OCI-LY7 (cell line): ENCODE results near the gene HPSE2. TPM values are rescaled to one million over a fixed set of nuclear protein-coding genes. Genes with fewer than 3 reads are reported as not detected.

ENCODE experiments used
- BruUV-seq: library from RNA; stranded (reverse); fragments of 400-500 nt; replicated peaks from 2 replicates; lab custom pipeline; 2021; lab: Mats Ljungman, UMichigan
- CTCF ChIA-PET: fragments of 300-600 bp; sonication (Branson Sonifier 250); formaldehyde crosslinking; loops from one replicate; lab custom pipeline; 2022; ENCODE audit warnings: antibody characterized with exemption; ENCODE audit not compliant: unreplicated experiment; lab: Charles Lee
- POLR2A ChIA-PET: fragments of 300-600 bp; sonication (Branson Sonifier 250); formaldehyde crosslinking; loops from one replicate; lab custom pipeline; 2022; ENCODE audit warnings: antibody characterized with exemption; lab: Charles Lee
- DNase-seq: peaks from one replicate; pipeline ENCODE4 v3.0.0-alpha.2; 2015; ENCODE audit warnings: low spot score
- H2AFZ ChIP-seq: fragments of 200-600 bp; sonication (generic), shearing (Covaris generic); 2 replicates; pipeline ENCODE4 v1.6.1; 2014; ENCODE audit warnings: mild to moderate bottlenecking, antibody characterized with exemption, low read length, moderate library complexity
- H3K27ac ChIP-seq: fragments of 200-600 bp; sonication (generic); 2 replicates; pipeline ENCODE4 v1.5.1; 2014; ENCODE audit warnings: mixed run types, low read depth, mild to moderate bottlenecking, moderate library complexity, low read length, inconsistent platforms; ENCODE audit not compliant: poor library complexity, severe bottlenecking
- H3K36me3 ChIP-seq: fragments of 200-600 bp; sonication (generic); 2 replicates; pipeline ENCODE4 v1.6.1; 2014; ENCODE audit warnings: mild to moderate bottlenecking, antibody characterized with exemption, low read length, moderate library complexity, mixed read lengths; ENCODE audit not compliant: insufficient read depth
- H3K4me1 ChIP-seq: fragments of 200-600 bp; sonication (generic); 2 replicates; pipeline ENCODE4 v1.5.1; 2014; ENCODE audit warnings: mild to moderate bottlenecking, low read length; ENCODE audit not compliant: insufficient read depth, poor library complexity, severe bottlenecking
- H3K4me2 ChIP-seq: fragments of 200-600 bp; sonication (generic); 2 replicates; pipeline ENCODE4 v1.6.1; 2014; ENCODE audit warnings: mild to moderate bottlenecking, low read length
- H3K4me3 ChIP-seq: fragments of 200-600 bp; sonication (generic); 2 replicates; pipeline ENCODE4 v1.5.1; 2014; ENCODE audit warnings: mild to moderate bottlenecking, low read depth, low read length; ENCODE audit not compliant: poor library complexity, severe bottlenecking
- H3K79me2 ChIP-seq: fragments of 200-600 bp; sonication (generic); 2 replicates; pipeline ENCODE4 v1.6.1; 2016; ENCODE audit warnings: low read depth, mild to moderate bottlenecking, low read length, moderate library complexity, mixed read lengths; ENCODE audit not compliant: insufficient read depth
- H3K9me2 ChIP-seq: fragments of 200-600 bp; sonication (generic); 2 replicates; pipeline ENCODE4 v1.6.1; 2016; ENCODE audit warnings: mild to moderate bottlenecking, low read length, mixed read lengths; ENCODE audit not compliant: insufficient read depth
- H3K9me3 ChIP-seq: fragments of 200-600 bp; sonication (generic); 2 replicates; pipeline ENCODE4 v1.6.1; 2014; ENCODE audit warnings: mild to moderate bottlenecking, mixed run types, low read length, mixed read lengths
- H4K20me1 ChIP-seq: fragments of 200-600 bp; sonication (generic); 2 replicates; pipeline ENCODE4 v1.6.1; 2014; ENCODE audit warnings: mild to moderate bottlenecking, antibody characterized with exemption, low read length, moderate library complexity, mixed read lengths; ENCODE audit not compliant: insufficient read depth
- EZH2phosphoT487 ChIP-seq: fragments of 200-600 bp; sonication (generic); IDR thresholded peaks from 2 replicates; pipeline ENCODE4 v1.6.1; 2018; ENCODE audit warnings: low read depth, borderline replicate concordance, mild to moderate bottlenecking, mixed run types, antibody characterized with exemption, low read length, moderate library complexity, mixed read lengths
- intact Hi-C: fragments of 100-400 bp; cut with micrococcal nuclease; formaldehyde crosslinking; loops from one replicate; pipeline ENCODE4 v1.10.0; 2022; ENCODE audit not compliant: unreplicated experiment
- total RNA-seq, 2 experiments: library from RNA; depleted of rRNA in 1 of 2; stranded (reverse); fragments of >200 nt in 1 of 2; shearing (Covaris generic) in 1 of 2; gene quantifications; 2 replicates each; pipeline ENCODE4 v1.2.3, GENCODE V29; 2014 to 2022
- TF ChIP-seq, protein P1 (sequence below): fragments of 200-600 bp; sonication (generic); conservative IDR thresholded peaks from 2 replicates; pipeline ENCODE4 v1.5.1; 2014; ENCODE audit warnings: mild to moderate bottlenecking, antibody characterized with exemption, low read length, moderate library complexity, mixed read lengths

The HPSE2 gene
- total RNA-seq, 2 experiments from 2014 or later: not detected

DNA sequence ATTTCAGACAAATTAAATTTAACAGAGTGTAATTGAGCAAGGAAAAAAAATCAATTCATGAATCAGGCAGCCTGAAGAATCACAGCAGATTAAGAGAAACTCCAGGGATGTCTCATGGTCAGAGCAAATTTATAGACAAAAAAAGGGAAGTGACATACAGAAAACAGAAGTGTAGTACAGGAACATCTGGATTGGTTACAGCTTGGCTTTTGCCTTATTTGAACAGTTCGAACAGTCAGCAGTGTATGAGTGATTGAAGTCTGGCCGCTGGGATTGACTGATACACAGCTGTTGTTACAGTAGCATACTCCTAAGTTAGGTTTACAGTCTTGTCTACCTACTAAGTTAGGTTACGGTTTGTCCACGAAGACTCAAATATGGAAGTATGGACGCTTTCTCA is 255.3 kb downstream of the HPSE2 start:
- Histone ChIP-seq H3K27ac (no peak overlapping the region), H3K4me3 (no peak overlapping the region), H3K4me2 (no peak overlapping the region), H3K4me1 (no peaks in the 10 kb centered on the region), H3K36me3 (no peaks in the 10 kb centered on the region), H3K79me2 (no peaks in the 10 kb centered on the region), H2AFZ (no peak overlapping the region), H4K20me1 (no peaks in the 10 kb centered on the region), H3K9me2 (no peaks in the 10 kb centered on the region), H3K9me3 (no peaks in the 10 kb centered on the region)
- DNase-seq: no peak
- POLR2A ChIA-PET: no interaction called here
- intact Hi-C loops: no loop called here
- BruUV-seq: no TSS peak
- TF ChIP-seq EZH2phosphoT487: no peak
- TF ChIP-seq, protein P1, sequence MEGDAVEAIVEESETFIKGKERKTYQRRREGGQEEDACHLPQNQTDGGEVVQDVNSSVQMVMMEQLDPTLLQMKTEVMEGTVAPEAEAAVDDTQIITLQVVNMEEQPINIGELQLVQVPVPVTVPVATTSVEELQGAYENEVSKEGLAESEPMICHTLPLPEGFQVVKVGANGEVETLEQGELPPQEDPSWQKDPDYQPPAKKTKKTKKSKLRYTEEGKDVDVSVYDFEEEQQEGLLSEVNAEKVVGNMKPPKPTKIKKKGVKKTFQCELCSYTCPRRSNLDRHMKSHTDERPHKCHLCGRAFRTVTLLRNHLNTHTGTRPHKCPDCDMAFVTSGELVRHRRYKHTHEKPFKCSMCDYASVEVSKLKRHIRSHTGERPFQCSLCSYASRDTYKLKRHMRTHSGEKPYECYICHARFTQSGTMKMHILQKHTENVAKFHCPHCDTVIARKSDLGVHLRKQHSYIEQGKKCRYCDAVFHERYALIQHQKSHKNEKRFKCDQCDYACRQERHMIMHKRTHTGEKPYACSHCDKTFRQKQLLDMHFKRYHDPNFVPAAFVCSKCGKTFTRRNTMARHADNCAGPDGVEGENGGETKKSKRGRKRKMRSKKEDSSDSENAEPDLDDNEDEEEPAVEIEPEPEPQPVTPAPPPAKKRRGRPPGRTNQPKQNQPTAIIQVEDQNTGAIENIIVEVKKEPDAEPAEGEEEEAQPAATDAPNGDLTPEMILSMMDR: no peak
- CTCF ChIA-PET: no interaction called here

DNA sequence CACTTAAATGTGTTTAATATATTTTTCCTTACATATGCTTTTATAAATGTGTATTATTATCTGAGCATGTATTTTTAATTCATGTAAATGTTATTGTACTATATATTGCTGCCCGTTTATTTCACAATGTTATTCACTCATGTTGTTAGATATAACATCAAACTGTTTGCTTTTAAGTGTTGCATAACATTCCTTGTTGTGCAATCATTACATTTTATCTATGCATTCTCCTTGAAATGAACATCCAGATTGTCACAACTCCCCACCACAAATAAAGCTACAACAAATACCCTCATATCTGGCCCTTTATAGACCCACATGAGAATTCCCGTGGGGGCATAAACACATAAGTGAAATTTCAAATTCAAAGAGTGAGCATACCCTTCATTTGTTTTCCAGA is 264.2 kb downstream of the HPSE2 start:
- Histone ChIP-seq H3K79me2 (no peaks in the 10 kb centered on the region), H2AFZ (no peak overlapping the region), H3K4me2 (no peak overlapping the region), H3K4me1 (no peaks in the 10 kb centered on the region), H3K9me3 (no peaks in the 10 kb centered on the region), H4K20me1 (no peaks in the 10 kb centered on the region), H3K9me2 (no peaks in the 10 kb centered on the region), H3K27ac (no peak overlapping the region), H3K36me3 (no peaks in the 10 kb centered on the region), H3K4me3 (no peak overlapping the region)
- DNase-seq: no peak
- BruUV-seq: no TSS peak
- ChIA-PET CTCF (no interaction called here), POLR2A (no interaction called here)
- intact Hi-C loops: no loop called here
- TF ChIP-seq EZH2phosphoT487: no peak
- TF ChIP-seq, protein P1: no peak

DNA sequence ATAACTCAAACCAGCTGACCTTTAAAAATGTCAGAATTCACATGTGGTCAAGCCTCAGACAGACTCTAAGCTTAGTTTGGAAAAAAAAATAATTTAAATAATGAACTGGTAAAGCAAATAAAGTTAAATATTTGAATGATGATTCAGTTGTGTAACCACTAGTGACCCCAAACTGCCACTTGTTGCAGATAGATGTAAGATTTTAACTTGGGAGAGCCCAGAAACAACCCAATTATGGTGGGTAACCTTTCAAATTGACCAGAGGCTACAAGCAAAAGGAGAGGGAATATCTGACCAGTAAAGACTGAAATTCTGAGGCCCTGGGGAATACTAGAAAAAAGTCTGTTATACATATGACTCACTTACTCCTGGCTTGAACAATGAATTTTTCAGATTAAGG is 268.1 kb downstream of the HPSE2 start:
- Histone ChIP-seq H3K4me3 (no peak overlapping the region), H3K4me1 (no peaks in the 10 kb centered on the region), H3K79me2 (no peaks in the 10 kb centered on the region), H3K9me2 (no peaks in the 10 kb centered on the region), H3K4me2 (no peak overlapping the region), H2AFZ (no peak overlapping the region), H3K27ac (no peak overlapping the region), H3K9me3 (no peaks in the 10 kb centered on the region), H3K36me3 (no peaks in the 10 kb centered on the region), H4K20me1 (no peaks in the 10 kb centered on the region)
- DNase-seq: no peak
- no TSS peak for BruUV-seq
- POLR2A ChIA-PET: no interaction called here
- CTCF ChIA-PET: no interaction called here
- no peak for TF ChIP-seq EZH2phosphoT487
- TF ChIP-seq, protein P1: no peak
- intact Hi-C loops: no loop called here
